A549 treated with RU486 at 1 μM for 4 hours (cell line): ENCODE measurements around the gene OR8B4. TPM values are rescaled to one million over a fixed set of nuclear protein-coding genes. Genes with fewer than 3 reads are reported as not detected.

Experiments
- total RNA-seq: library from RNA; stranded (reverse); fragments of 200-300 nt; extraction: Qiagen RNA extraction; gene quantifications from 5 replicates; pipeline ENCODE4 v1.2.3, GENCODE V29; 2022; ENCODE audit warnings: low read depth

The OR8B4 gene
- not detected in 5 replicates for total RNA-seq

GRCh38 chr11:124424384-124424921, at the start of gene OR8B4:
Gene OR8B4 (minus strand): TSS chr11:124424871. CDS start chr11:124424871, 0 bp downstream.

GRCh38 chr11:124445646-124446150, 21.0 kb upstream of the OR8B4 start, which contains the start of gene OR8B8:
Gene OR8B8 (minus strand): TSS chr11:124445696. CDS start chr11:124441085, 4,611 bp downstream.

GRCh38 chr11:124398924-124399323, 25.7 kb downstream of the OR8B4 start, which contains the start of gene OR8B3:
Gene OR8B3 (minus strand): TSS chr11:124399024. CDS start chr11:124397351, 1,673 bp downstream.

GRCh38 chr11:124384399-124384798, 40.3 kb downstream of the OR8B4 start, which contains the start of gene OR8B2:
Gene OR8B2 (minus strand): TSS chr11:124384499. CDS start chr11:124383343, 1,156 bp downstream.

Other genes with a start within 250 kb of the OR8B4 start
- gene OR10D3, start 241.5 kb downstream of the OR8B4 start, total RNA-seq = not detected in 5 replicates
- not detected in 5 replicates for gene OR8G1, start 183.8 kb downstream of the OR8B4 start, total RNA-seq
- not detected in 5 replicates for gene OR8G5, start 168.5 kb downstream of the OR8B4 start, total RNA-seq
- not detected in 5 replicates for gene OR8D1, start 110.9 kb downstream of the OR8B4 start, total RNA-seq
- gene OR8D2, start 104.7 kb downstream of the OR8B4 start, total RNA-seq = not detected in 5 replicates
- gene OR8B2, start 40.4 kb downstream of the OR8B4 start, total RNA-seq = not detected in 5 replicates
- gene OR8B3, start 25.8 kb downstream of the OR8B4 start, total RNA-seq = not detected in 5 replicates
- not detected in 5 replicates for gene OR8B8, start 20.8 kb upstream of the OR8B4 start, total RNA-seq
- not detected in 5 replicates for gene OR8B12, start 118.8 kb upstream of the OR8B4 start, total RNA-seq
- gene OR8A1, start 145.1 kb upstream of the OR8B4 start, total RNA-seq = not detected in 5 replicates
- not detected in 5 replicates for gene PANX3, start 186.6 kb upstream of the OR8B4 start, total RNA-seq
- 15.3 to 22.0 TPM (median 16.6 TPM) in 5 replicates for gene TBRG1, start 198.0 kb upstream of the OR8B4 start, total RNA-seq
- 11.7 to 15.4 TPM (median 14.0 TPM) in 5 replicates for gene SIAE, start 248.9 kb upstream of the OR8B4 start, total RNA-seq
- 16.4 to 29.5 TPM (median 20.7 TPM) in 5 replicates for gene SPA17, start 249.0 kb upstream of the OR8B4 start, total RNA-seq